ENCODE measurements around the gene BCAS1.

DNA sequence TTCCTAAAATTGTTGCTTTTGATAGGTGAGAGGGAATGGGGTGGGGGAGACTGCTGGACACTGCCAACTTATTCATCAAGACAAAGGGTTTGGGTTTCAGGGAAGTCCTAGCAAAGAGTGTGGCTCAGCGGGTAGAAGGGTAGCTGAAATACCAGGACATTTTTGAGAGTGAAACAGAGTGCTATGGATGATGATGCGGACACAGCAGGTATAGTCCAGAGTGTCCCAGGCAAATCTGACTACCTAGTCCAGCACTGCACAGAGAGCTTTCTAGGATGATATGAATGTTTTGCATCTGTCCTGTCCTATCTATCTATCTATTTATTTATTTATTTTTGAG lies 154.3 kb downstream of the BCAS1 start:
- TF ChIP-seq SIN3A (IDR thresholded peaks at IDR 0.05; ENCODE audit: borderline replicate concordance, insufficient read depth, low read depth, low read length) (no peak), POLR2AphosphoS5 (IDR thresholded peaks at IDR 0.05; ENCODE audit: low read depth, low read length) (no peak)
- TF ChIP-seq, protein P1, sequence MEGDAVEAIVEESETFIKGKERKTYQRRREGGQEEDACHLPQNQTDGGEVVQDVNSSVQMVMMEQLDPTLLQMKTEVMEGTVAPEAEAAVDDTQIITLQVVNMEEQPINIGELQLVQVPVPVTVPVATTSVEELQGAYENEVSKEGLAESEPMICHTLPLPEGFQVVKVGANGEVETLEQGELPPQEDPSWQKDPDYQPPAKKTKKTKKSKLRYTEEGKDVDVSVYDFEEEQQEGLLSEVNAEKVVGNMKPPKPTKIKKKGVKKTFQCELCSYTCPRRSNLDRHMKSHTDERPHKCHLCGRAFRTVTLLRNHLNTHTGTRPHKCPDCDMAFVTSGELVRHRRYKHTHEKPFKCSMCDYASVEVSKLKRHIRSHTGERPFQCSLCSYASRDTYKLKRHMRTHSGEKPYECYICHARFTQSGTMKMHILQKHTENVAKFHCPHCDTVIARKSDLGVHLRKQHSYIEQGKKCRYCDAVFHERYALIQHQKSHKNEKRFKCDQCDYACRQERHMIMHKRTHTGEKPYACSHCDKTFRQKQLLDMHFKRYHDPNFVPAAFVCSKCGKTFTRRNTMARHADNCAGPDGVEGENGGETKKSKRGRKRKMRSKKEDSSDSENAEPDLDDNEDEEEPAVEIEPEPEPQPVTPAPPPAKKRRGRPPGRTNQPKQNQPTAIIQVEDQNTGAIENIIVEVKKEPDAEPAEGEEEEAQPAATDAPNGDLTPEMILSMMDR (IDR thresholded peaks at IDR 0.05) = no peak

All from Panc1 (cell line).